Mesodermal cell (in vitro differentiated cells): Measurements from ENCODE around the gene NOL4L.

Experiments
- H3K27ac ChIP-seq: 2 replicates; pipeline ENCODE4 v1.7.0; 2013; ENCODE audit warnings: mild to moderate bottlenecking, low read depth, low read length, moderate library complexity; ENCODE audit not compliant: severe bottlenecking
- H3K36me3 ChIP-seq: 2 replicates; pipeline ENCODE4 v1.7.1; 2013; ENCODE audit warnings: mild to moderate bottlenecking, low read length, moderate library complexity; ENCODE audit not compliant: control insufficient read depth, insufficient read depth
- H3K4me1 ChIP-seq: one replicate; pipeline ENCODE4 v1.7.1; 2013; ENCODE audit warnings: mild to moderate bottlenecking, low read length; ENCODE audit not compliant: insufficient read depth, control insufficient read depth, poor library complexity, severe bottlenecking
- H3K4me3 ChIP-seq: 2 replicates; pipeline ENCODE4 v1.7.0; 2013; ENCODE audit warnings: low read length, control low read depth, mild to moderate bottlenecking; ENCODE audit not compliant: insufficient read depth, poor library complexity, severe bottlenecking; ENCODE audit errors: extremely low read depth
- H3K9me3 ChIP-seq: 2 replicates; pipeline ENCODE4 v1.7.1; 2013; ENCODE audit warnings: mild to moderate bottlenecking, low read length, moderate library complexity; ENCODE audit not compliant: control insufficient read depth
- WGBS, 2 experiments: methylation state at CpG; one replicate each; pipeline ENCODE4 v1.1.5; 2013; ENCODE audit warnings: missing lambda C conversion rate in 2 of 2; ENCODE audit not compliant: insufficient coverage in 2 of 2; 5-methylcytosine and 5-hydroxymethylcytosine counted together

The NOL4L gene

DNA sequence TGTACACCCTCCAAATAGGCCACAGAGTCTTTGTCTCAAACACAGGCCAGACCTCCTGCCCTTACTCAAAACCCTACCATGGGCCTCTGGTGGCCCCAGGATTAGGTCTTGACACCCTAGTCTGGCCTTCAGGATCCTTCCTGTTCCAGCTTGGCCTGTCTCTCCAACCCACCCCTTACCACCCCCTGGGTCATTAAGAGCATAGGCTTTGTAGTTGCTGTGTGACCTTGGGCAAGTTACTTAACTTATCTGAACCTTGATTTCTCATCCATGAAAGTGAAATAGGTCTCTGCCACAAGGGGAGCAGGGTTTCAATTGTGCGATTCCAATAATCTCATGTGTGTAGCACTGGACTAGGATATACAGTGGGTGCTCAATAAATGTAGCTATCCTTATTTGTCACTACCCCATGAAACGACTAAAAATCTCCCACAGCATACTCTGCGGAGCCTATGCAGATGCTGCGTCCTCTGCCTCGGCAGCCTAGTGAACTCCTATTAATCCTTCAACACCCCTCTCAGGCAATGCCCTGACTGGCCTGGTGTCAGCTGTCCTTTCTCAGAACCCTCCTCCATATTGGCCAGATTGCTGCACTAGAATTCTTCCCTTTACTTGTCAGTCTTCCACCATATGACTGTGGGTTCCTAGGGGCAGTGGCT lies 39.7 kb upstream of the NOL4L start:
- no peak overlapping the region for H3K4me3 ChIP-seq
- 90 to 97% methylated on average over 4 of the region's 5 CpGs for WGBS, 2 experiments
- H3K4me1 ChIP-seq, result peaks cover 20% of the 10 kb centered on the region
- no peak overlapping the region for H3K27ac ChIP-seq
- H3K9me3 ChIP-seq, result no peaks in the 10 kb centered on the region
- H3K36me3 ChIP-seq, result no peaks in the 10 kb centered on the region

DNA sequence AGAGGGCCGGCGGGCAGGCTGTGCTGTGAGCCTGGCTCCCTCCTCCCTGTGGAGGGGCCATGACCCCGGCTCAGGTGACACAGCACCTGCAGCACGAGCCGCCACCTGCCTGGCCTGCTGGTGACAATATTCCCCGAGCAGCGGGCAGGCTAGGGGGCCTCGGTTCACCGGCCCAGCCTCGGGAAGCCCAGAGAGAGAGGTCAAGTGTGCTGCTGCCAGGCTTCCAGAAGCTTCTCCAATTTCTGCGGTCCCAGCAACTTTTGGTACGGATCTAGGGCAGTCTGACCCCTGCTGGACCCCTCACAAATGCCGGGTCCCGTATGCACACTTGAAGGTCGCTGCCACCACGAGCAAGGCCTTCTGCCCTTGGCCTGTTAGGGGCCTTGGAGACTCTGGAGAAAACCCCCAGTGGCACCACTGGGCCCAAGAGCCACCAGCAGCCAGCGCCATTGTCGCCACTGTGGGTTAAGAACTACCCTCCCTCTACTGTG lies 38.6 kb upstream of the NOL4L start:
- WGBS, 2 experiments, result 60 to 70% methylated on average over 12 to 15 of the region's 18 CpGs
- Histone ChIP-seq H3K9me3 (no peaks in the 10 kb centered on the region), H3K4me3 (no peak overlapping the region), H3K36me3 (no peaks in the 10 kb centered on the region), H3K4me1 (peaks cover 13% of the 10 kb centered on the region), H3K27ac (no peak overlapping the region)

DNA sequence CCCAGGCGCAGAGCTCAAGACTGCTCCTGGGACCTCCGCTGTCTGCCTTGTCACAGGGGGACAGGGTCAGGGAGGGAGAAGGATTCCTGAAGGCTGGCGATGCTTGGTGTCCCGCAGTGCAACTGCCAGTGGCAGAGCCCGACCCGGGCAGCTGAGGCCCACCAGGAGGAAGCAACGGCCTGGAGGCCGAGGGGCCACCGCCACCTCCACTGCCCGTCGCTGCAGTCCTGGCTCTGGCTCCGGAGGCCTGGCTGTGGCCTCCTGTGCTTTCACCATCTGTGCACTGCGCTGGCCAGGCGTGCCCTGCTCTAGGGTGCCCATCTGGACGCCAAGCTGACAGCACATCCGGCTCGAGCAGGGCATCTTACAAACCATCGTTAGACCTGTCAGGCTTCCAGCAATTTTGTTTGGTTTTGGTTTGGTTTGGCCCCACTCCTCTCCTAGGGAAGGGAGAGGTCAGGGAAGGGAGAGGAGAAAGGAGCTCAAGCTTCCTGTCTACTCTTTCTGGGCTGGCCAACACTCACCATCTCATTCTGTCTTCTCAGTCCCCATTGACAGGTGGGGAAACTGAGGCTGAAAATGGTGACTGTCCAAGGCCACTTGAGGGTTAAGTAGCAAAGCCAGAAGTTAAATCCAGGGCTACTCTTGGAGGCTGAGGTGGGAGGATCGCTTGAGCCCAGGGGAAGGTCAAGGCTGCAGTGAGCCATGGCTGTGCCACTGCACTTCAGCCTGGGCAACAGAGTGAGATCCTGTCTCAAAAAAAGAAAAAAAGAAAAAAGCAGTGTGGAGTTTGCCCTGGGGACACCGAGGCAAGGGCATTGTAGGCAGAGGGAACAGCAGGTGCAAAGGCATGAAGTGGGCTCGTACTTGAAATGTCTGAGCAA lies 37.7 kb upstream of the NOL4L start:
- WGBS, 2 experiments, result 91 to 92% methylated on average over 17 of the region's 21 CpGs
- Histone ChIP-seq H3K9me3 (no peaks in the 10 kb centered on the region), H3K4me3 (no peak overlapping the region), H3K4me1 (peaks cover 8% of the 10 kb centered on the region), H3K36me3 (no peaks in the 10 kb centered on the region), H3K27ac (no peak overlapping the region)

DNA sequence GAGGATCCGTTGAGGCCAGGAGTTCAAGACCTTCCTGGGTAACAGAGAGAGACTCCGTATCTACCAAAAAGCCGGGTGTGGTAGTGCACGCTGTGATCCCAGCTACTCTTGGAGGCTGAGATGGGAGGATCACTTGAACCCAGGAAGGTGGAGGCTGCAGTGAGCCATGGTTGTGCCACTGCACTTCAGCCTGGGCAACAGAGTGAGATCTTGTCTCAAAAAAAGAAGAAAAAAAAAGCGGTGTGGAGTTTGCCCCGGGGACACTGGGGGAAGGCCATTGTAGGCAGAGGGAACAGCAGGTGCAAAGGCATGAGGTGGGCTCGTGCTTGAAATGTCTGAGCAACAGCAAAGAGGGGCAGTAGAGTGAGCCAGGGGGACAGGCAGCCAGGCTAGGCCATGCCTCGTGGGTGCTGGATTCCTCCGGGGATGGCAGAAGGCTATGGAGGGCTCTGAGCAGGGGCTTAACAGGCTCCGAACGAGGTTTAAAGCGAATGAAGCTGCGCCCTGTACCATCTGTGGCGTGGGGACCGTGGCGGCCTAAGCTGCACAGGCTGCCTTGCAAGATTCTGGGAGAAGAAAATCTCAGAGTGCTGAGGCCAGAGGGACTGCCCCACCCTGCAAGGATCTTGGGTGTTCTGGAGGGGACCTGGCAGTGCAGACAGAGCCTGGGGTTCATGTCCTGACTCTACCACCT lies 36.9 kb upstream of the NOL4L start:
- Histone ChIP-seq H3K9me3 (no peaks in the 10 kb centered on the region), H3K27ac (no peak overlapping the region), H3K36me3 (no peaks in the 10 kb centered on the region), H3K4me3 (no peak overlapping the region), H3K4me1 (no peaks in the 10 kb centered on the region)
- WGBS, 2 experiments, result 78 to 82% methylated on average over 11 to 16 of the region's 16 CpGs

DNA sequence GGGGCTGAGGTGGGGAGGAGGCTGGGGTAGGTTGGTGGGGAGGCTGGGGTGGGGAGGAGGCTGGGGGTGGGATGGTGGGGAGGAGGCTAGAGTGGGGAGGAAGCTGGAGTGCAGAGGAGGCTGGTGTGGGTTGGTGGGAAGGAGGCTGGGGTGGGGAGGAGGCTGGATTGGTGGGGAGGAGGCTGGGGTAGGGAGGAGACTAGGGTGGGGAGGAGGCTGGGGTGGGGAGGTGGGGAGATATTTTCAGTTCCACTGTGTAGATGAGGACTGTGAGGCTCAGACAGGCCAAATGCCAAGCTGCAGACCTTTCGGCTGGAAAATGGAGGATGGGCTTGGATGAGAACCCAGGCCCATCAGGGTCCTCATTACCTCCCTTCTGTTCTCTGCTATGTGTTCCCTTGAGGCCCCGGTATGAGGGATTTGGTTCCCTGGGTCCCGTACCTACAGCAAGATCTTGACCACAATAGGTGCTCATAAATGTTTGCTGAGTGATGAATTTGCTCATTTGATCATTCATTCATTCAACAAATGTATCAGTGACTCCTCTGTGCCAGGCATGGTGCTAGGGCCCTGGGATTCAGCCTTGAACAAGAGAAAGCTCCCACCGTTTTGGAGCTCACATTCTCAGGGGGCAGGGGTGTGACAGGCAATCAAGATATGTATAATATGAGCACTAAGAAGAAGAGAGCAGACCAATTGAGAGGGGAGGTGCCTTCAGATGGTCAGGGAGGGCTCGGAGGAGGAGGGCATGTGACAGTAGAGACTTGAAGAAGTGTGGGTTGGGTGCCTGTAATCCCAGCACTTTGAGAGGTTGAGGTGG lies 36.1 kb upstream of the NOL4L start:
- Histone ChIP-seq H3K4me1 (no peaks in the 10 kb centered on the region), H3K4me3 (no peak overlapping the region), H3K27ac (no peak overlapping the region), H3K9me3 (no peaks in the 10 kb centered on the region), H3K36me3 (no peaks in the 10 kb centered on the region)
- whole genome bisulfite sequencing, 2 experiments, result 66 to 78% methylated on average over 3 to 4 of the region's 5 CpGs

DNA sequence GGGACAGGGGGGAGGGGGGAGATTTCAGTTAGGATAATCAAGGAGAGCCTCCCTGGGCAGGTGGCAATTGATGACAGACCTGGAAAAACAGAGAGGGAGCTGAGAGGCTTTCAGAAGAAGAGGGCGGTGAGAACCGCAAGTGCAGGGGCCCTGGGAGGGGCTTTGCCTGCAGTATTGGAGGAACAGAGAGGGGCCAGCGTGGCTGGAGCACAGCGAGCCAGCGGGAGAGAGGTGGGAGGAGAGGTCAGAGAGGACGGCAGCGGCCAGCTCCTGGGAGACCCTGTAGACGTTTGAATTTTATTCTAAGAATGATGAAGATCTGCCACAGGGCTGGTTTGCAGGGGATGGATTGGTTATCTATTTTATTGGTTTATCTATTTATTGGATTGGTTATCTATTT lies 34.5 kb upstream of the NOL4L start:
- no peak overlapping the region for H3K4me3 ChIP-seq
- WGBS, 2 experiments, result 21 to 30% methylated on average over 8 of the region's 8 CpGs
- no peaks in the 10 kb centered on the region for H3K9me3 ChIP-seq
- H3K4me1 ChIP-seq, result no peaks in the 10 kb centered on the region
- H3K36me3 ChIP-seq, result no peaks in the 10 kb centered on the region
- no peak overlapping the region for H3K27ac ChIP-seq

DNA sequence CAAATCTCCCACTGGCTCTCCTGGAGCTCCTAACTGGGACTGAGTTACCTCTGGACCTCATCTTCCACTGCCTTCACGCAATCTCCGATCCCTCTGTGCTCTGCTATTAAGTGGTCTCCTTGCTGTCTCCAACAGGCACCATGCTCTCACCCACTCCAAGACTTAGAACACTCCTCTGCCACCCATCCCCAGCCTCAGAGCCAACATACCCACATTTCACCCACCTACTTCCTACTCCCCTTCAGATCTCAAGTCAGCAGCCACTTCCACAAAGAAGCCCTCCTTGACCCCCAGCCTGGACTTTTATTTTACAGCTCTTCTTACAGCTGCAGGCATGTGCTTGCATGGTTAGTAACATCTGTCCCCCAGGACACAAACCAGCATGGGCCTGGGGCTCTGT lies 29.6 kb upstream of the NOL4L start:
- Histone ChIP-seq H3K36me3 (no peaks in the 10 kb centered on the region), H3K27ac (no peak overlapping the region), H3K9me3 (no peaks in the 10 kb centered on the region), H3K4me1 (no peaks in the 10 kb centered on the region), H3K4me3 (no peak overlapping the region)
- 97 to 100% methylated on average over 2 of the region's 2 CpGs for WGBS, 2 experiments

DNA sequence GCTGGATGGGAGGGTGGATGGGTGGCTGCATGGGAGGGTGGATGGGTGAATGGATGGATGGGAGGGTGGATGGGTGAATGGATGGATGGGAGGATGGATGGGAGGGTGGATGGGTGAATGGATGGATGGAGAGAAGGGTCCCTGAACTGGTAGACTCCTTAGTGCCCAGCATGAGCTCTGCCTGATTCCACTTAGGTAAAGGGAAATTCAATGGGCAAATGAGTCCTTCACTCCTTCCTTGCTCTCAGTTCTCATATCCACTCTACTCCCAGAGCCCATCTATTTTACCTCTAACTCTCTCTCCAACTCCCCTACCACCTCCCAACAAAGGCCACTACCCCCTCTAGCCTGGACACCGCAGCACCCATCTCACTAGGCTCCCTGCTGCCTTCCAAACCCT lies 29.2 kb upstream of the NOL4L start:
- Histone ChIP-seq H3K4me3 (no peak overlapping the region), H3K27ac (no peak overlapping the region), H3K36me3 (no peaks in the 10 kb centered on the region), H3K4me1 (no peaks in the 10 kb centered on the region), H3K9me3 (no peaks in the 10 kb centered on the region)
- 80% methylated on average over 1 of the region's 1 CpG; no CpG with 5 or more reads in 1 of the 2 experiments for WGBS, 2 experiments

DNA sequence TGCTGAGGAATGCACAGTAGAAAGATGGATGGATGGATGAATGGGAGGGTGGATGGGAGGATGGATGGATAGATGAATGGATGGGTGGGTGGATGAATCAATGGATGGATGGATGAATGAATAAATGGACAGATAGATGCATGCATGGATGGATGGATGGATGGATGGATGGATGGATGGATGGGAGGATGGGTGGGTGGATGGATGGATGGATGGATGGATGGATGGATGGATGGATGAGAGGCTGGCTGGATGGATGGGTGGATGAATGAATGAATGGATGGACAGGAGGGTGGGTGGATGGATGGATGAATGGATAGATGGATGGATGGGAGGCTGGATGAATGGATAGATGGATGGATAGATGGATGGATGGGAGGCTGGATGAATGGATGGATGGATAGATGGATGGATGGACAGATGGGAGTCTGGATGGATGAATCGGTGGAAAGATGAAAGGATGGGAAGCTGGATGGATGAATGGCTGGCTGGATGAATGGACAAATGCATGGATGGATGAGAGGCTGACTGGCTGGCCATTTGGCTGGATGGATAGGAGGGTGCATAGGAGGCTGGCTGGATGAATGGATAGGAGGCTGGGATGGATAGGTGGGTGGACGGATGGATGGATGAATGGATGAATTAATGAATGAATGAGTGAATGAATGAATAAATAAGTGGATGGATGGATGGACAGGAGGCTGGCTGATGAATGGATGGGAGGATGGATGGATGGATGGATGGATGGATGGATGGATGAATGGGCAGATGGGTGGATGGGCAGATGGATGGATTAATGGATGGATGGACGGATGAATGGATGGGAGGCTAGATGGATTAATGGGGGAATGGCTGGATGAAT lies 28.3 kb upstream of the NOL4L start:
- H3K36me3 ChIP-seq, result no peaks in the 10 kb centered on the region
- 89 to 94% methylated on average over 3 of the region's 3 CpGs for WGBS, 2 experiments
- H3K4me3 ChIP-seq, result no peak overlapping the region
- no peaks in the 10 kb centered on the region for H3K4me1 ChIP-seq
- H3K27ac ChIP-seq, result no peak overlapping the region
- no peaks in the 10 kb centered on the region for H3K9me3 ChIP-seq
